HEK293 (cell line): ENCODE measurements around the gene GATAD2A.

Experiments
- CTCF ChIA-PET: fragments of 350-600 bp; formaldehyde crosslinking; extraction: SDS; loops from one replicate; lab custom pipeline; 2021; ENCODE audit warnings: antibody characterized with exemption; lab: Yijun Ruan, JAX
- POLR2A ChIA-PET: fragments of 300-600 bp; formaldehyde crosslinking; extraction: SDS; loops from one replicate; lab custom pipeline; 2020; ENCODE audit warnings: antibody characterized with exemption, inconsistent platforms; lab: Yijun Ruan, JAX
- H3K27ac ChIP-seq: fragments of 200-500 bp; sonication (Bioruptor generic); 2 replicates; pipeline ENCODE4 v1.5.1; 2014; ENCODE audit warnings: low read depth, low read length, control low read depth, inconsistent platforms; ENCODE audit errors: extremely low read depth
- H3K36me3 ChIP-seq, 2 experiments: fragments of 200-500 bp in 1 of 2; sonication (Bioruptor generic) in 1 of 2; 1 replicate in 1 of 2; 2 replicates in 1 of 2; pipeline ENCODE4 v1.5.1; 2014 to 2017; ENCODE audit warnings: inconsistent platforms in 2 of 2, low read length in 2 of 2; ENCODE audit not compliant: control insufficient read depth in 2 of 2, insufficient read depth in 1 of 2
- H3K4me1 ChIP-seq: fragments of 200-500 bp; sonication (Bioruptor generic); 2 replicates; pipeline ENCODE4 v1.5.1; 2014; ENCODE audit warnings: mild to moderate bottlenecking, low read length, inconsistent platforms; ENCODE audit not compliant: control insufficient read depth, insufficient read depth
- H3K4me3 ChIP-seq: 2 replicates; pipeline ENCODE4 v1.5.1; 2011; ENCODE audit warnings: low read depth, mild to moderate bottlenecking, control low read depth, low read length, moderate library complexity
- H3K9me3 ChIP-seq: fragments of 200-500 bp; sonication (Bioruptor generic); 2 replicates; pipeline ENCODE4 v1.5.1; 2014; ENCODE audit warnings: low read depth, low read length, inconsistent platforms; ENCODE audit not compliant: control insufficient read depth, insufficient read depth
- GFI1B ChIP-seq: fragments of 450-650 bp; formaldehyde crosslinking; IDR thresholded peaks from 2 replicates; pipeline ENCODE4 v1.5.1; 2016; ENCODE audit warnings: missing biosample characterization, missing genetic modification characterization
- GLI4 ChIP-seq: fragments of 450-650 bp; formaldehyde crosslinking; IDR thresholded peaks from 2 replicates; pipeline ENCODE4 v1.5.1; 2016; ENCODE audit warnings: missing biosample characterization, missing genetic modification characterization
- SP2 ChIP-seq: fragments of 450-650 bp; formaldehyde crosslinking; IDR thresholded peaks from 2 replicates; pipeline ENCODE4 v1.5.1; 2016; ENCODE audit warnings: missing biosample characterization, missing genetic modification characterization
- SP3 ChIP-seq: fragments of 450-650 bp; formaldehyde crosslinking; IDR thresholded peaks from 2 replicates; pipeline ENCODE4 v1.5.1; 2016; ENCODE audit warnings: missing biosample characterization, missing genetic modification characterization
- TRIM28 ChIP-seq: IDR thresholded peaks from 2 replicates; pipeline ENCODE4 v1.6.1; 2011; ENCODE audit warnings: low read length, control low read depth, borderline replicate concordance
- WT1 ChIP-seq: fragments of 450-650 bp; formaldehyde crosslinking; IDR thresholded peaks from 2 replicates; pipeline ENCODE4 v1.5.1; 2016; ENCODE audit warnings: missing biosample characterization, missing genetic modification characterization
- ZBTB21 ChIP-seq: fragments of 450-650 bp; formaldehyde crosslinking; IDR thresholded peaks from 2 replicates; pipeline ENCODE4 v1.5.1; 2017; ENCODE audit warnings: missing biosample characterization, missing genetic modification characterization
- ZBTB44 ChIP-seq: fragments of 450-650 bp; IDR thresholded peaks from 2 replicates; pipeline ENCODE4 v1.5.1; 2018; ENCODE audit warnings: missing biosample characterization, mild to moderate bottlenecking, missing genetic modification characterization
- ZBTB49 ChIP-seq: fragments of 450-650 bp; formaldehyde crosslinking; IDR thresholded peaks from 2 replicates; pipeline ENCODE4 v1.5.1; 2016; ENCODE audit warnings: missing biosample characterization, missing genetic modification characterization, low read depth
- ZBTB6 ChIP-seq: fragments of 450-650 bp; formaldehyde crosslinking; IDR thresholded peaks from 2 replicates; pipeline ENCODE4 v1.5.1; 2017; ENCODE audit warnings: missing biosample characterization, missing genetic modification characterization
- ZFHX2 ChIP-seq: fragments of 450-650 bp; formaldehyde crosslinking; conservative IDR thresholded peaks from 2 replicates; pipeline ENCODE4 v1.5.1; 2016; ENCODE audit warnings: missing biosample characterization, missing genetic modification characterization
- ZNF140 ChIP-seq: fragments of 450-650 bp; formaldehyde crosslinking; IDR thresholded peaks from 2 replicates; pipeline ENCODE4 v1.5.1; 2016; ENCODE audit warnings: missing biosample characterization, missing genetic modification characterization
- ZNF518A ChIP-seq: fragments of 450-650 bp; formaldehyde crosslinking; conservative IDR thresholded peaks from 2 replicates; pipeline ENCODE4 v1.5.1; 2016; ENCODE audit warnings: low read depth, missing biosample characterization, missing genetic modification characterization
- ZNF521 ChIP-seq: fragments of 450-650 bp; formaldehyde crosslinking; IDR thresholded peaks from 2 replicates; pipeline ENCODE4 v1.5.1; 2017; ENCODE audit warnings: missing biosample characterization, mild to moderate bottlenecking, missing genetic modification characterization
- ZNF558 ChIP-seq: fragments of 450-650 bp; formaldehyde crosslinking; IDR thresholded peaks from 2 replicates; pipeline ENCODE4 v1.5.1; 2016; ENCODE audit warnings: missing biosample characterization, missing genetic modification characterization
- ZNF623 ChIP-seq: fragments of 450-650 bp; formaldehyde crosslinking; IDR thresholded peaks from 2 replicates; pipeline ENCODE4 v1.5.1; 2016; ENCODE audit warnings: missing biosample characterization, missing genetic modification characterization
- ZNF843 ChIP-seq: fragments of 450-650 bp; formaldehyde crosslinking; IDR thresholded peaks from 2 replicates; pipeline ENCODE4 v1.5.1; 2016; ENCODE audit warnings: missing biosample characterization, missing genetic modification characterization
- ZSCAN4 ChIP-seq: fragments of 450-650 bp; formaldehyde crosslinking; IDR thresholded peaks from 2 replicates; pipeline ENCODE4 v1.5.1; 2017; ENCODE audit warnings: missing biosample characterization, missing genetic modification characterization

GATAD2A gene

GRCh38 chr19:19530423-19530804, 124.9 kb downstream of the GATAD2A start:
- H3K4me1 ChIP-seq = no peaks in the 10 kb centered on the region
- ChIA-PET POLR2A (interaction anchor here (2.2 kb wide), 1 partner anchor 14 kb away, joined by 6 read pairs; the partner anchor contains the start of genes NDUFA13 and TSSK6), CTCF (interaction anchor here (0.6 to 7.3 kb wide), 3 partner anchors 23 to 114 kb away, joined by 5 to 75 read pairs (median 47); partner anchors contain the start of gene GMIP)
- H3K9me3 ChIP-seq = no peaks in the 10 kb centered on the region
- peaks cover 10 to 65% of the 10 kb centered on the region in 2 experiments; a peak in 2 of 3 replicates for H3K36me3 ChIP-seq
- no peak overlapping the region for H3K4me3 ChIP-seq
- no peak for TF ChIP-seq ZNF558 (tag by site-specific recombination)
- TF ChIP-seq WT1 (tag by site-specific recombination) = no peak
- peak; percentile 22; the same call in 1 of the 2 replicates for TF ChIP-seq ZFHX2 (tag by site-specific recombination)
- no peak overlapping the region for H3K27ac ChIP-seq

- Histone ChIP-seq H3K36me3 (peaks cover 10 to 64% of the 10 kb centered on the region in 2 experiments; a peak in 2 of 3 replicates), H3K27ac (no peak overlapping the region), H3K4me1 (no peaks in the 10 kb centered on the region), H3K4me3 (no peak overlapping the region), H3K9me3 (no peaks in the 10 kb centered on the region)
- ChIA-PET POLR2A (interaction anchor here (0.6 kb wide), 1 partner anchor 101 kb away, joined by 8 read pairs; no protein-coding TSS in a partner anchor), CTCF (interaction anchor here (0.6 to 7.3 kb wide), 8 partner anchors 9 to 251 kb away, joined by 4 to 75 read pairs (median 10); partner anchors contain the start of gene GMIP)
- no peak for TF ChIP-seq ZBTB44 (tag by site-specific recombination)
- TF ChIP-seq SP3 (tag by site-specific recombination) = no peak
- no peak for TF ChIP-seq ZNF140 (tag by site-specific recombination)
- peak; percentile 40; the same call in 1 of the 2 replicates for TF ChIP-seq ZNF623 (tag by site-specific recombination)
- TF ChIP-seq ZNF518A (tag by site-specific recombination) = no peak
- 0 out of 2 replicates have a peak, but pooled peaks have one; percentile 20 for TF ChIP-seq ZBTB6
- TF ChIP-seq ZNF521 (tag by site-specific recombination) = no peak
- no peak for TF ChIP-seq GFI1B (tag by site-specific recombination)
- no peak for TF ChIP-seq TRIM28
- TF ChIP-seq ZBTB49 = no peak
- no peak for TF ChIP-seq ZSCAN4
- TF ChIP-seq ZNF558 (tag by site-specific recombination) = no peak
- no peak for TF ChIP-seq ZNF843 (tag by site-specific recombination)
- TF ChIP-seq GLI4 (tag by site-specific recombination) = no peak
- TF ChIP-seq SP2 (tag by site-specific recombination) = no peak
- no peak for TF ChIP-seq ZBTB21 (tag by site-specific recombination)
These were observed 125.4 kb downstream of the GATAD2A start for GRCh38 chr19:19530889-19531288.
